Measurements from ENCODE around the gene TLR5. TPM values are rescaled to one million over a fixed set of nuclear protein-coding genes. Genes with fewer than 3 reads are reported as not detected.

The TLR5 gene
- total RNA-seq, 3 donors from 2014 or later: 11.5 to 33.5 (median 16.5) TPM

GRCh38 chr1:223147873-223148272 lies 4.8 kb upstream of the TLR5 start:
- intact Hi-C loops (cut with DNase I; ENCODE audit: low total_unique reads): no loop called here
- Histone ChIP-seq H3K27me3 (no peaks in the 10 kb centered on the region), H3K4me1 (peaks cover 5 to 7% of the 10 kb centered on the region in 2 donors), H3K27ac (no peak overlapping the region), H3K4me3 (no peak overlapping the region), H3K36me3 (no peaks in the 10 kb centered on the region), H3K9me3 (no peaks in the 10 kb centered on the region)
- no peak for DNase-seq (ENCODE audit: low spot score in 2 of 2)
- TF ChIP-seq CTCF (IDR thresholded peaks at IDR 0.05) (no peak), POLR2AphosphoS5 (IDR thresholded peaks at IDR 0.05) (no peak), POLR2A (IDR thresholded peaks at IDR 0.05) (no peak)

- Histone ChIP-seq H3K4me1 (peaks cover 5 to 7% of the 10 kb centered on the region in 2 donors), H3K27ac (no peak overlapping the region), H3K36me3 (no peaks in the 10 kb centered on the region), H3K9me3 (no peaks in the 10 kb centered on the region), H3K4me3 (no peak overlapping the region), H3K27me3 (no peaks in the 10 kb centered on the region)
- intact Hi-C loops (cut with DNase I; ENCODE audit: low total_unique reads): no loop called here
- TF ChIP-seq POLR2AphosphoS5 (IDR thresholded peaks at IDR 0.05) (no peak), CTCF (IDR thresholded peaks at IDR 0.05) (no peak), POLR2A (IDR thresholded peaks at IDR 0.05) (no peak)
- DNase-seq (ENCODE audit: low spot score in 2 of 2): no peak
Measured at GRCh38 chr1:223147409-223147808, 4.4 kb upstream of the TLR5 start.

- H3K27ac ChIP-seq: no peak overlapping the region
- H3K4me3 ChIP-seq: no peak overlapping the region
- no peaks in the 10 kb centered on the region for H3K9me3 ChIP-seq
- no peak for TF ChIP-seq CTCF (IDR thresholded peaks at IDR 0.05)
- DNase-seq (ENCODE audit: low spot score in 2 of 2): no peak
- intact Hi-C loops (cut with DNase I; ENCODE audit: low total_unique reads): no loop called here
- H3K27me3 ChIP-seq: no peaks in the 10 kb centered on the region
- H3K36me3 ChIP-seq: no peaks in the 10 kb centered on the region
- H3K4me1 ChIP-seq: peaks cover 5 to 7% of the 10 kb centered on the region in 2 donors
Measured at GRCh38 chr1:223146745-223147144, 3.7 kb upstream of the TLR5 start.

- Histone ChIP-seq H3K9me3 (no peaks in the 10 kb centered on the region), H3K4me3 (no peak overlapping the region), H3K27ac (no peak overlapping the region), H3K36me3 (no peaks in the 10 kb centered on the region), H3K4me1 (peaks cover 5 to 7% of the 10 kb centered on the region in 2 donors), H3K27me3 (no peaks in the 10 kb centered on the region)
- TF ChIP-seq CTCF (IDR thresholded peaks at IDR 0.05) (no peak), POLR2AphosphoS5 (IDR thresholded peaks at IDR 0.05) (no peak), POLR2A (IDR thresholded peaks at IDR 0.05) (no peak)
- no peak for DNase-seq (ENCODE audit: low spot score in 2 of 2)
- intact Hi-C loops (cut with DNase I; ENCODE audit: low total_unique reads): no loop called here
Measured at GRCh38 chr1:223144914-223145313, 1.9 kb upstream of the TLR5 start.

GRCh38 chr1:223144431-223144830 lies 1.4 kb upstream of the TLR5 start:
- intact Hi-C loops (cut with DNase I; ENCODE audit: low total_unique reads): no loop called here
- Histone ChIP-seq H3K36me3 (no peaks in the 10 kb centered on the region), H3K27ac (peak overlapping the region; percentile 78 to 88), H3K9me3 (no peaks in the 10 kb centered on the region), H3K27me3 (no peaks in the 10 kb centered on the region), H3K4me1 (peaks cover 5 to 7% of the 10 kb centered on the region in 2 donors), H3K4me3 (no peak overlapping the region)
- no peak for TF ChIP-seq CTCF (IDR thresholded peaks at IDR 0.05)
- no peak for TF ChIP-seq POLR2AphosphoS5 (IDR thresholded peaks at IDR 0.05)
- no peak for TF ChIP-seq POLR2A (IDR thresholded peaks at IDR 0.05)
- DNase-seq (ENCODE audit: low spot score in 2 of 2): no peak
